ENCODE results near the gene EFCAB8.

DNA sequence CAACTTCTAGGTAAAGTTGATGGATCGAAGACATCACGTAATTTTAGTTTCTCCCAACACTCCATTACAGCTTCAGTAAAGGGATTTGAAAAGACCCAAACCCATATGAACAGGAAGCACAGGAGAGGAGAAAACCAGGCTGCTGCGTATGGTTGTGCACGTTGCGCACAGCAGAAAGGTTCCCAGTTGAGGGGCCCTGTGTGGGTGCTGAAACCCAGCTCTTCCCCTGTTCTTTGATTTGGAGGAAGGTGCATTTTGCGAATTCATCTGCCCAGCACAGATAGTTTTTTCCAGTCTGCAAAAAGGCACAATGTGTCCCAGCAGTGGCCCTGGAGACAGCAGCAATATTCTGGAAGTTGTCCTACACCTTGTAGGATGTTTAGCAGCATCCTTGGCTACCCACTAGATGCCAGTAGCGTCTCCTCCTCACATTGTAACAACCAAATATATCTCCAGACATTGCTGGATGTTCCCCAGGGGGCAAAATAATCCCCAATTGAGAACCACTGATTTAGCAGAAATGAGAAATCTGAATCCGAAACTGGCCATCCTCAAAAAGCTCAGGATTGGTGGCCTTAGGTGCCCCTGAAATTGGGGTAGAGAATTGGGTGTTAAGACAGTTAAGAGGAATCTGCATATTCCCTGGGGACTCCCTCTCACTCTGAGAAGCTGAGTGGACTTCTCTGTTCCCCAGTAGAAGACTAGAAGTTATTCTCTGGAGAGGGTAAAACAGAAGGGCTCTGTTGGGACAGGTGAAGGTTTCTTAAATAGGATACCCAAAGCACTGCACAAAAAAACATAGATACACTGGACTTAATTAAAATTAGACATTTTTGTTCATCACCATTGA is 133.3 kb downstream of the EFCAB8 start:
- TF ChIP-seq, protein P1, sequence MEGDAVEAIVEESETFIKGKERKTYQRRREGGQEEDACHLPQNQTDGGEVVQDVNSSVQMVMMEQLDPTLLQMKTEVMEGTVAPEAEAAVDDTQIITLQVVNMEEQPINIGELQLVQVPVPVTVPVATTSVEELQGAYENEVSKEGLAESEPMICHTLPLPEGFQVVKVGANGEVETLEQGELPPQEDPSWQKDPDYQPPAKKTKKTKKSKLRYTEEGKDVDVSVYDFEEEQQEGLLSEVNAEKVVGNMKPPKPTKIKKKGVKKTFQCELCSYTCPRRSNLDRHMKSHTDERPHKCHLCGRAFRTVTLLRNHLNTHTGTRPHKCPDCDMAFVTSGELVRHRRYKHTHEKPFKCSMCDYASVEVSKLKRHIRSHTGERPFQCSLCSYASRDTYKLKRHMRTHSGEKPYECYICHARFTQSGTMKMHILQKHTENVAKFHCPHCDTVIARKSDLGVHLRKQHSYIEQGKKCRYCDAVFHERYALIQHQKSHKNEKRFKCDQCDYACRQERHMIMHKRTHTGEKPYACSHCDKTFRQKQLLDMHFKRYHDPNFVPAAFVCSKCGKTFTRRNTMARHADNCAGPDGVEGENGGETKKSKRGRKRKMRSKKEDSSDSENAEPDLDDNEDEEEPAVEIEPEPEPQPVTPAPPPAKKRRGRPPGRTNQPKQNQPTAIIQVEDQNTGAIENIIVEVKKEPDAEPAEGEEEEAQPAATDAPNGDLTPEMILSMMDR (IDR thresholded peaks at IDR 0.05; ENCODE audit: low read depth, low read length), result no peak
- TF ChIP-seq POLR2A (IDR thresholded peaks at IDR 0.05; ENCODE audit: extremely low read depth, insufficient read length) (no peak), MYC (IDR thresholded peaks at IDR 0.05; ENCODE audit: low read depth, low read length) (no peak)
- TF ChIP-seq, protein P2, sequence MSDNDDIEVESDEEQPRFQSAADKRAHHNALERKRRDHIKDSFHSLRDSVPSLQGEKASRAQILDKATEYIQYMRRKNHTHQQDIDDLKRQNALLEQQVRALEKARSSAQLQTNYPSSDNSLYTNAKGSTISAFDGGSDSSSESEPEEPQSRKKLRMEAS (IDR thresholded peaks at IDR 0.05; ENCODE audit: low read depth, low read length), result no peak

Data from NB4 (cell line).